Osteocyte (in vitro differentiated cells): ENCODE data around the gene SUGP1. TPM values are rescaled to one million over a fixed set of nuclear protein-coding genes. Genes with fewer than 3 reads are reported as not detected.

Source experiments
- DNase-seq: peaks from one replicate; pipeline ENCODE4 v3.0.0; 2021; ENCODE audit warnings: mixed read lengths; ENCODE audit not compliant: unreplicated experiment; ENCODE audit errors: extremely low spot score
- H3K27ac Mint-ChIP-seq: one replicate; pipeline ENCODE4 v1.8.0; 2021; ENCODE audit warnings: mild to moderate bottlenecking, mixed read lengths; ENCODE audit not compliant: unreplicated experiment
- H3K27me3 Mint-ChIP-seq: one replicate; pipeline ENCODE4 v1.8.0; 2021; ENCODE audit warnings: mixed read lengths; ENCODE audit not compliant: unreplicated experiment
- H3K36me3 Mint-ChIP-seq: one replicate; pipeline ENCODE4 v1.8.0; 2021; ENCODE audit warnings: mixed read lengths; ENCODE audit not compliant: unreplicated experiment
- H3K4me1 Mint-ChIP-seq: one replicate; pipeline ENCODE4 v1.8.0; 2021; ENCODE audit warnings: mixed read lengths; ENCODE audit not compliant: unreplicated experiment
- H3K4me3 Mint-ChIP-seq: one replicate; pipeline ENCODE4 v1.8.0; 2021; ENCODE audit warnings: mild to moderate bottlenecking, moderate library complexity, mixed read lengths; ENCODE audit not compliant: unreplicated experiment
- H3K9me3 Mint-ChIP-seq: one replicate; pipeline ENCODE4 v1.8.0; 2021; ENCODE audit warnings: mixed read lengths; ENCODE audit not compliant: unreplicated experiment
- total RNA-seq: library from RNA; stranded (reverse); gene quantifications from 2 replicates; pipeline ENCODE4 v1.2.1, GENCODE V29; 2021
- TF ChIP-seq, protein P1 (sequence below): fragments of 200-600 bp; sonication (generic); IDR thresholded peaks from 2 replicates; pipeline ENCODE4 v1.5.0; 2021; ENCODE audit warnings: antibody characterized with exemption, mild to moderate bottlenecking, moderate library complexity

The SUGP1 gene
- total RNA-seq, 1 donor from 2014 or later, result 71.7 TPM

DNA sequence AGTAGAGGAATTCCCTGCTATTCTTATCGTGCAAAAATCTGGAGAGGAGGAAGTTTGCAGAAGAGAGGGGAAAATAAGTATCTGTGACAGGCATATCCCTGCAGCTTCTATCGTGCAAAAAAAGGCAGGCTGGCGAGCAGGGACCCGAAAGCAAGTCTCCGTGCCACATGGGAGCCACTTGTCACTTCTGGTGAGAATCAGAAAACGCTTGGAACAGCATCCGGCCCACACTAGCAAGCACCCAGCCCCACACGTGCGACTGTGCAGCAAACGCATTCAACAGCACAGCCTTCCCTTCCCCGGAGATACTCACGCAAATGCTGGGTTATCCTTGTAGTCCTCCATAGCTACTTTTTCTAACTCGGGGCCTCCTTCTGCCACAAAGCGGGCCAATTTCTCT lies 16.9 kb downstream of the SUGP1 start:
- Mint-ChIP-seq H3K27me3 (no peaks in the 10 kb centered on the region), H3K36me3 (peaks cover 19% of the 10 kb centered on the region), H3K9me3 (no peaks in the 10 kb centered on the region), H3K4me1 (no peaks in the 10 kb centered on the region), H3K27ac (no peak overlapping the region), H3K4me3 (no peak overlapping the region)
- TF ChIP-seq, protein P1, sequence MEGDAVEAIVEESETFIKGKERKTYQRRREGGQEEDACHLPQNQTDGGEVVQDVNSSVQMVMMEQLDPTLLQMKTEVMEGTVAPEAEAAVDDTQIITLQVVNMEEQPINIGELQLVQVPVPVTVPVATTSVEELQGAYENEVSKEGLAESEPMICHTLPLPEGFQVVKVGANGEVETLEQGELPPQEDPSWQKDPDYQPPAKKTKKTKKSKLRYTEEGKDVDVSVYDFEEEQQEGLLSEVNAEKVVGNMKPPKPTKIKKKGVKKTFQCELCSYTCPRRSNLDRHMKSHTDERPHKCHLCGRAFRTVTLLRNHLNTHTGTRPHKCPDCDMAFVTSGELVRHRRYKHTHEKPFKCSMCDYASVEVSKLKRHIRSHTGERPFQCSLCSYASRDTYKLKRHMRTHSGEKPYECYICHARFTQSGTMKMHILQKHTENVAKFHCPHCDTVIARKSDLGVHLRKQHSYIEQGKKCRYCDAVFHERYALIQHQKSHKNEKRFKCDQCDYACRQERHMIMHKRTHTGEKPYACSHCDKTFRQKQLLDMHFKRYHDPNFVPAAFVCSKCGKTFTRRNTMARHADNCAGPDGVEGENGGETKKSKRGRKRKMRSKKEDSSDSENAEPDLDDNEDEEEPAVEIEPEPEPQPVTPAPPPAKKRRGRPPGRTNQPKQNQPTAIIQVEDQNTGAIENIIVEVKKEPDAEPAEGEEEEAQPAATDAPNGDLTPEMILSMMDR, result no peak
- no peak for DNase-seq

DNA sequence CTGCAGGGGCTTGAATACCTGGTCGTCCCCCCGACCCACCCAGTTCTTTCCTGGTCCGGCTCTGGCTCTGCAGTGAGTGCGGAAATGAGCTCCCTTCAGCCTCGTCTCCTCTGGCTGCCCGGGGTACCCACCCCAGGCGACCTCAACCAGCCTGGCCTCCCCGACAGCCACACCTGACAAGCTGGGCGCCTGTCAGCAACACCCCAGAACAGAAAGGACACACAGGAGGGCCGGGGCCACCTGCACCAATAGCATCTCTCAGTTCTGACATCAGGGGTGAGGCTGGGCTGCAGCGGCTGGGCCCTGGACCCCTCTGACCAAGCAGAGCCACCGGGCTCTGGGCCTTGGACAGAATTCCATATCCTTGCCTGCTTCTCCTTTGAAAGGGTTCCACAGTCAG lies 19.7 kb downstream of the SUGP1 start:
- no peak overlapping the region for H3K4me3 Mint-ChIP-seq
- DNase-seq, result no peak
- H3K27me3 Mint-ChIP-seq, result no peaks in the 10 kb centered on the region
- TF ChIP-seq, protein P1, result no peak
- H3K27ac Mint-ChIP-seq, result no peak overlapping the region
- peaks cover 12% of the 10 kb centered on the region for H3K36me3 Mint-ChIP-seq
- no peaks in the 10 kb centered on the region for H3K4me1 Mint-ChIP-seq
- H3K9me3 Mint-ChIP-seq, result no peaks in the 10 kb centered on the region

DNA sequence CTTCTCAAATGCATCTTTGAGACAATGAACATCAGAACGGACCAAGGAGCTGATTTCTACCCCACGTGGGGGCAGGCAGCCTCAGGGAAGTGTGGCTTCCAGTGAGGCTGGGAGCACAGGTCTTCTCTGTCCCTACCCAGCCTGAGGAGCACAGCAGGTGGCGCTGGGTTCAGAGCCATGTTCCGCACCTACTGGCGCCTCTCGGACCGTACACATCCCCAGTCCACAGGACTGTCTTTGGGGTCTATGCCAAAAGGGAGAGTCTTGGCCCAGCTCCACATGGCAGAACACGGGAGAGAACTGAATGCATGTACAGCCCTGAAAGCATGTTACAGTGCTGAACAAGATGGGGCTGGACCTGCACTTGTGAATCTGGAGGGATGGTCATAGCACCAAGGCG lies 22.6 kb downstream of the SUGP1 start:
- Mint-ChIP-seq H3K27ac (no peak overlapping the region), H3K4me3 (no peak overlapping the region), H3K27me3 (no peaks in the 10 kb centered on the region), H3K36me3 (peaks cover 17% of the 10 kb centered on the region), H3K9me3 (no peaks in the 10 kb centered on the region), H3K4me1 (no peaks in the 10 kb centered on the region)
- DNase-seq, result no peak
- TF ChIP-seq, protein P1, result no peak

DNA sequence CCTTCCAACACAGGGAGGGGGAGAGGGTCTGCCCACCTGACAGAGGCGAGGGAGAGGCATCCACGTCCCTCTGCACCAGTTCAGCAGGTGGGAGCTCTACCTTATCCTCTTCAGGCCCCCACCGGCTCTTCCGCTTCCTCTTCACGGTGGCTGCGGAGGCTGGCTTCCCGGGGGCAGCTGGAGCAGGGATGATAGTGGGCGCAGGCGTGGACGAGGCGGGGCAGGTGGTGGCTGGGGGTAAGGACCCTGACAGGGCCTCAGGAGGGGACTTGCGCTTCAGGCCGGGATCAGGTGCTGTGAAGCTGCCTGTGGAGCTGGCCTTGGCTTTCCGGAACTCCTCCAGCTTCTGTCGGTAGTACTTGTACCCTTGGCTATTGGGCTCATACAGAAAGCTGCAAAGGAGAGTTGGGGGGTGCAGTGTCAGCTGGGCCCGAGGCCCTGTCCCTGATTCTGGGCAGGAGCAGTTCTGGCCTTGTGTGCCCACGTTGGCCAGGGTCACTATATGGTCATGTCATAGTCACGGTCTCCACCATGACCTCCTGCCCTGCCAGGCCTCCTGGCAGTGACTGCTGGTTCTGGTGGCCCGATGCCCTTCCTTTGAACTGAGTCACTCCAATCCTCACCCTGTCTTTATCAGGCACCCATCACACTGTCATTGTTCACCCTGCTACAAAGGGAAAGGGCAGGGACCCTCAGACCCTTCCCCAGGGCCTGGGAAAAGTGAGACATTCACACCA lies 23.2 kb downstream of the SUGP1 start:
- Mint-ChIP-seq H3K4me1 (no peaks in the 10 kb centered on the region), H3K27me3 (no peaks in the 10 kb centered on the region), H3K36me3 (peaks cover 22% of the 10 kb centered on the region), H3K27ac (no peak overlapping the region), H3K9me3 (no peaks in the 10 kb centered on the region), H3K4me3 (no peak overlapping the region)
- TF ChIP-seq, protein P1, result no peak
- DNase-seq, result no peak

DNA sequence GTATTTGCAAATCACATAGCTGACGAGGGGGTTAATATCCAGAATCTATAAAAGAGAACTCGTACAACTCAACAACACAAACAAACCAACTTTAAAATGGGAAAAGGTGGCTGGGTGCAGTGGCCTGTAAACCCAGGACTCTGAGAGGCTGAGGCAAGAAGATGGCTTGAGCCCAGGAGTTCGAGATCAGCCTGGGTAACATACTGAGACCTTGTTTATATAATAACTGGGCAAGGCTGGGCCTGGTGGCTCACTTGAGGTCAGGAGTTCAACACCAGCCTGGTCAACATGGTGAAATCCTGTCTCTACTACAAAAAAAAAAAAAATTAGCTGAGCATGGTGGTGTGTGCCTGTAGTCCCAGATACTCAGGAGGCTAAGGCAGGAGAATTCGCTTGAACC lies 25.4 kb downstream of the SUGP1 start:
- H3K9me3 Mint-ChIP-seq, result no peaks in the 10 kb centered on the region
- H3K4me1 Mint-ChIP-seq, result no peaks in the 10 kb centered on the region
- no peak for DNase-seq
- H3K36me3 Mint-ChIP-seq, result peaks cover 30% of the 10 kb centered on the region
- no peaks in the 10 kb centered on the region for H3K27me3 Mint-ChIP-seq
- H3K27ac Mint-ChIP-seq, result no peak overlapping the region
- TF ChIP-seq, protein P1, result no peak
- H3K4me3 Mint-ChIP-seq, result no peak overlapping the region
